GM19455 (cell line): ENCODE measurements around the gene MTMR1.
A peak's percentile ranks its signal among the peaks of the same experiment; 100 is the strongest.

Experiments
- ATAC-seq: cut with Tn5 transposase; IDR thresholded peaks from one replicate; pipeline ENCODE4 v1.9.1; 2021; ENCODE audit not compliant: unreplicated experiment

Gene MTMR1

DNA sequence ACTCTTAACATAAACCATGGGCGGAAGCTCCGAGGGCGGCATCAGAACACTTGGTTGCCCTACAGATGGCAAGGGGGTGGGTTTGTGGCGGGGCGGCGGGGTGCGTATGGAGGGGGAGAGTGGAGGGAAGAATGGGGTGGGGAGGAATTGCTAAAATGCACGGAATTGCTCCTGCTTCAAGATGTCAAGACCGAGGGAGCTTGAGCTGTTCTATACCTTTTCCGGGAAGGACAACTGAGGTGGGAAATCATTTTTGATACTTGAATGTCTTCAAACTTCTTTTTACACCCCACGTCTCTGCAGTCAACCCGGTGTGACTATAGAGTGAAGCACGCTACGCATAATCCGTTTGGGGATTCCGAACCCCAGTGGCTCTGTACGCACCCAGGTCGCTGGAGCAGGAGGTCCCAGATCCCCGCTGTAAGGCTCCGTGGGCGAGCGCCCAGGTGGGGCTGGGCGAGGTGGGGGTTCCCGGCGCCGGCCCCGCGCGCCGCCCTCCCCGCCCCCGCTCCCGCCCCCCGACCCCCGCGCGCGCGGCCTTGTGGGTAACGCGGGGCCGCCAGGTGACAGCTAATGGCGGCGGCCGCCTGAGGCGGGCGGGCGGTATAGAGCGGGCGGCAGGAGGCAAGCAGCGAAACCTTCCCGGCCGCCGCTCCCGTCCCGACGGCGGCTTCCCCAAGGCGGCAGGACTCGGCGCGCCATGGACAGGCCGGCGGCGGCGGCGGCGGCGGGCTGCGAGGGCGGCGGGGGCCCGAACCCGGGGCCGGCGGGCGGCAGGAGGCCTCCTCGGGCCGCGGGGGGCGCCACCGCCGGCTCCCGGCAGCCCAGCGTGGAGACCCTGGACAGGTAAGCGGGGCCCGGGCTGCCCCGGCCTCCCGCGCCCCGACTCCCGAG is at the start of gene MTMR1:
TSS of gene MTMR1 (plus strand) at position 566 of the 894 bp plus-strand sequence. CDS start at position 701, 135 bp downstream.
- ATAC-seq, result peak; percentile 59

DNA sequence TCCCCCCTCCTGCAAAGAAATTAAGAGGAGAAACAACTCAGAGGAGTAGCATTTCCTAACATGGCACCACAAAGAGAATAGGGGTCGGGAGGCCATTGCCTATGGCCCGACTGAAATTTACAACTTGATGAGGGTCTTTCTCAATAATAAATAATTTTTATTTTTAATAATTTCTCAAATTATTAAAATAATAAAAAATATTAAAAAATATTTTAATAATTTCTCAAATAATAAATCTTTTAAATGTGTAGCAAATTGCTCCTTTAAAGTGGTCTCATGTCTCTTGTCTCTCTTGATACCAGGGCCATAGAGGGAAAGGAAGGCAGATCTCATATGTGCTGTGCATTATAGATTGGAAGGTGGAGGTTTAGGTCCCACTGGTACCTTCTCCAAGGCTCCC is 49.2 kb upstream of the MTMR1 start:
- ATAC-seq, result no peak

DNA sequence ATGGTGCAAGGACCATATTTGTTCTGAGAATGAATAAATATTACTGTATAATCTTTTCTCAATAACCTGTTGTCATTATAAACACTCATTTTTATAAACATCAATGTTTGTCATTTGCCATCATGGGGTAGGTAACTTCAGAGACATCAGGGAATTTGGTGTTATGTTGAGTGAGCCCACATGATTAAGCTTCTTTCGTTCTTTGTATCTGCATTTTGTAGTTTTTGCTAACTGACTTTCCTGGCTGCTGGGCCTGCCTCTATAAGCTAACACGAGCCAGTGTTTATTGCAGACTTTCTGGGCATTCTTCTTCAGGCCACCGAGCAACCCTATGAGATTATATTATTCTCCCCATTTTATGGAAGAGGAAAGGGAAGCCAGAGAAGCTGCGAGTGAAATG is 48.8 kb upstream of the MTMR1 start:
- no peak for ATAC-seq

DNA sequence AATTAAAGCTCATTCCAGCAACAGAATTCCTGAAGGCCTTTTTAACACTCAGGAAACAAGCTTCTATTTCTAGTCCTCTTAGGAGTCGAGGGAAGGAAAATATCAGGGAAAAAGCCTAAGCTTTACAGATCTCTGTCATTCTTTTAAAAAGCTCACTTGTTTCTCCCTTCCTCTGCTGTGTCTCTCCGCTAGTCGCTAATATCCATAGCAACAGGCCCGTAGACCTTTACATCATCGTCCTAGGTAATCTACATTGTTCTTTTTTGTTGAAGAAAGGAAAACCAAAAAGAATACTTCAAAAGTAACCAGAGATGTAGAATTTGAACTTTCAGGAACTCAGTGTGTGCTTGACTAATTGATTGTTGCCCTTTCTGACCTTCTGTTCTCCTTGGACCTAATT is 45.9 kb upstream of the MTMR1 start:
- ATAC-seq, result no peak

DNA sequence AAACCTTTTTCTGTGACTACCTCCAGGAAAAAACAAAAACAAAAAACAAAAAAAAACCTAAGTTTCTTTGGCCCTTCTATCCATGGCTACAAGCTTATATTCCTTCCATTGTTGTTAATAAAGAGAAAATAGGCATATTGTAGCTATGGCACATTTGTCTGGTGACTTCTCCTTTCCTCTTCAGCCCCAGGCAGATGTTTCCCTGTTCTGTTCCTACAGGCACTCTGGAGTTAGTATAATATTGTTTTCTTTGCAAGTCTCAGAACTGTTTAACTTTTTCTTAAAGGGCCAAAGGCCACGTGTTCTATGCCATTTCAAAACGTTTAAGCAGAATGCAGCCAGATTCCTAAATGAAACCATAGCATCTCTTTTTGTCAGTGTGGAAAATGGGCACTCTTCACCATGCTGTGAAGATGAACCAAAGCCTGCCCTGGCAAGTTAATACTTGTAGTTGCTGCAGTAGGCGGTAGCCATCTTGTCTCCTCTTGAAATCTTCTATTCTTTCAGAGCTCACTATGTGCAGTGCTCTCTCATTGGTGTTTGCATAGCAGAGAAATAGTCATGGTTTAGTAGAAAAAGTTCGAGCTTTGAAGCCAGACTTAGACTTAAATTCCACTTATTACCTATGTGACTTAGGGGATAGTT is 44.8 kb upstream of the MTMR1 start:
- no peak for ATAC-seq

DNA sequence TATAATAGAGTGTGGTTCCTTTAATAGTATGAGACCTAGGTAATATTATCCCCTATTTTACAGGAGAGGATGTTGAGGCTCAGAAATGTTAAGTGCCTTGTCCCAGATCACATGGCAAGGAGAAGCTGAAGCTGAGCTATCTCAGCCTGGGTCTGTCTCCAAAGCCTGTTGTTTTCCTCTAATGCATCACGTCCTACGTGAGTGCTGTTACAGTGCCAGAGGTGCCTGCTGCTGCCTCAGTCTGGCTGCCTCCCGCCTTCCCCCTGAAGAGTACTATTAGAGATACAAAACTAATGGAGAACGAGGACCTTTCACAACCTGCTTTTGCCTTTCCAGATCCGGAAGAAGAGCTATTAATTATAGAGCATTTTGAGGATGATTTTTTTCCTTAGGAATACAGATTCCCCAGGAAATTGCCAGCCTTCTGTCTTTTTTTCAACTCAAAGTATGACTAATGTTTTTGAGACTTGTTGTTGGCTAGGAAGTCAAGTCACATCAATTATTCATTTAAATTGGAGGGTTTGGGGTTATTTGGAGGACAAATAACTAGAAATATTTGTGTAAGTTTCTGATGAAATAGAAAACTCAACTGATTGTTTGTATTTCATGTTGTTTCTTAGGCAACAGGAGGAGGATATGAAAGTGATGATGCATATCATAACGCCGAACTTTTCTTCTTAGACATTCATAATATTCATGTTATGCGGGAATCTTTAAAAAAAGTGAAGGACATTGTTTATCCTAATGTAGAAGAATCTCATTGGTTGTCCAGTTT is 43.9 kb upstream of the MTMR1 start:
- no peak for ATAC-seq

DNA sequence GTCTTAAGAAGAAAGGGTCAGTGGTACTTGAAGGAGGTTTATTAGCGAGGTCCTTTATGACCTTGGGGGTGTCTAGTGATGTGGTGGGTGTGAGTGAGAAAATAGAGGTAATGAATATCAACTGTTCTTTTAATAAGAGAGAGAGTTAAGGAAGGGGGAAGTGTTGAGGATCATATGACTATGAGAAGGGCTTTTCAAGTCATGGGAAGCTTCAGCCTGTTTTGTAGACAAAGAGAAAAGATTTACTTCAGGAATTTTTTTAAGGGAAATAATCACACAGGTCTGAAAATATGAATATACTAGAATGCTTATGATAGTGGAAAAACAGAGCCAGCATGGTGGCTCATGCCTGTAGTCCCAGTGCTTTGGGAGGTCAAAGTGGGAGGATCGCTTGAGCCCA is 41.3 kb upstream of the MTMR1 start:
- ATAC-seq, result no peak

DNA sequence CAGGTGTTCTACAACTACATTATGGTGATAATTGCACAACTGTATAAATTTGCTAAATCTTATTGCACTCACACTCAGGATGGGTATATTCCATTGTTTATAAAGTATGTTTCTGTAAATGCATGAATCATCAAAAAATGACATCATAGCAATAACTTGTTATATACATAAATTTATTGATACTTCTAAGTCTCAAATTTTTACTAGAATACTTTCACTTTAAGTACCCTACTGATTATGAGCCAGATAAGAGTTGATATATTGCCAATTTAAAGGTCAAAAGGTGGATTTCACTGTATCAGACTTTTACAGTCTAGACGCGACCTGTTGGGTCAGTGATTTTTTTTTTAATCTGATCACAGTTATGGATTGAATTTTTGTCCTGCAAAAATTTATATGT is 37.4 kb upstream of the MTMR1 start:
- ATAC-seq, result no peak

DNA sequence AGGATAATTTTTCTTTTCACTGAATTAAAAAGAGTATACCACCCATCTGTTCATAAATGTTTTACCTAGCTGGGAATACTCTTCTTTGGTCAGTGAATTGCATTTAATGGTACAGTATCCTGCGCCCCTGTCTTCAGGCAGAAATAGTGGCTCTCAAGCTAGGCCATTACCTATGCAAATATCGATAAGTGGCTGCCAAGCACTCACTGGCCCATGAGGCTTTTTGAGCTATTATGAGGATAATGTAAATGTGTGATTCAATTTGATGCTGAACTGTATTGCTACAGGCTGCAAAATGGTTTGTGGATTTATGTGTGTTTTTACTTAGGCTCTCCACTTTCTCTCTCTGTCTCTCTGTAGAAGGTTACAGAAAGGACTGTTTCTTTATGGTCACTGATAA is 30.1 kb upstream of the MTMR1 start:
- no peak for ATAC-seq

DNA sequence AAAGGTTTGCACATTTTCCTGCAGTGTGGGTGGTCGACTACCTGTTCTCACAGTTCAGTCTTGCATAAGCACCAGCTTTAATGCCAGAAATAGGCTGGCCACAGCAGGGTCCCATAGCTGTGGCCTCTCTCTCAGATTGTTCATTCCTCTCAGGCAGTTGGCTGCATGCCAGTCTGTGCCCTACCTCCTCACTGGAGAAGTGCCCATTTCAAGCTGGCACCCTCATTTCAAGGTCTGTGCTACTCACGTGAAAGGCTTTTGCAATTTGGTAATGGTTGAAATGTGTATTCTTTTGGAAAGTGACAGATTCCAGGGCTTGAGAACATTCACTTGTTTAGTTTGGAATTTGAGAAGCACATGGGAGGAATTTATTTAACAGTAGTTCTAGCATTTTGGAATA is 28.9 kb upstream of the MTMR1 start:
- ATAC-seq, result no peak

DNA sequence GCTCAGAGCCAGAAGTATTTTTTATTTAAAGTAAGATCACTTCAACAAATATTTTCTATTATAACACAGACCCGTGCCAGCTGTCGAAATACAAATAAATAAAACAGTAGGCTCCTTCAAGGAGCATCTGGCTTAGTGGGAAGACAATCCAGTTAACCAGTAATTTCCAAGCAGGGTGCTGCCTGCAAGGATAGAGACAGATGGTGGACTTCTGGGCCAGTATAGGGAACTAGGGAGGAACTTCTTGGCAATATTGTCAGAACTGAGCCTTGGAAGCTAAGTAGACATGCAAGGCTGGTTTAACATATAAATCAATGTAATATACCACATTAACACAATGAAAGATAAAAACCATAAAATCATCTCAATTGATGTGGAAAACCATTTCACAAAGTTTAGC is 17.0 kb upstream of the MTMR1 start:
- no peak for ATAC-seq

DNA sequence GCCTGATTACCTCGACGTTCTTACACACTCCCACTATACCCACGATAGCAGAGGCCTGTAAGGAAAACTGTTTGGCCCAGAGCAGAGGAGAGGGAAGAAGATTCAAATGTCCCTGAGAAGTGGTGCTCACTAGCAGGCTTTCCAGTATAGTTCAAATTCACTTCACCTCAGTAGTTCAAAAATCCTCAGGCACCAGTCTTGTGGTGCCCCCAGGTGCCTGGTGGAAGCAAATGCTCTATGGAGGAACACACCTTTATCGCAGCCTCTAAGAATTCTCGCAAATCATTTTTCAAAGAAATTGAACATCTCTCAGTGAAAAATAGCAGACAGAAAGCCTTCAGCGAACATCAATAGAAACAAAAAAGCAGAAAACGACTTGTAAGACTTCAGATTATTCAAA is 12.2 kb upstream of the MTMR1 start:
- ATAC-seq, result no peak

DNA sequence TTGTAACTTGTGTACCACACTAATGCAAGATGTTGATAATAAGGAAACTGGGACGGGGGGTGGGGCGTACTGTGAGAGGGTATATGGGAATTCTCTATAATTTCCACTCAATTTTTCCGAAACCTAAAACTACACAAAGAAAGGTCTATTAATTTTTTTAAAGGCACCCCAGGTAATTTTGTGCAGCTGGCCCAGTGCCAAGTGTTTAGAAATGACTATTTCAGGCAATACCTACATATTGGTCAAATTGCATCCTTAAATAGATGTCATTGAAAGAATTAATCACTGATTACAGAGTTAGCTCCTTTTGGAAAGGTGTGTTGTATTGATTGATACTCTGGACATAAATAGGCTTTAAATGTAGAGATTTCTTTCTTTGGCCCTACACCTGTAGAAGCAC is 10.1 kb upstream of the MTMR1 start:
- ATAC-seq, result no peak

DNA sequence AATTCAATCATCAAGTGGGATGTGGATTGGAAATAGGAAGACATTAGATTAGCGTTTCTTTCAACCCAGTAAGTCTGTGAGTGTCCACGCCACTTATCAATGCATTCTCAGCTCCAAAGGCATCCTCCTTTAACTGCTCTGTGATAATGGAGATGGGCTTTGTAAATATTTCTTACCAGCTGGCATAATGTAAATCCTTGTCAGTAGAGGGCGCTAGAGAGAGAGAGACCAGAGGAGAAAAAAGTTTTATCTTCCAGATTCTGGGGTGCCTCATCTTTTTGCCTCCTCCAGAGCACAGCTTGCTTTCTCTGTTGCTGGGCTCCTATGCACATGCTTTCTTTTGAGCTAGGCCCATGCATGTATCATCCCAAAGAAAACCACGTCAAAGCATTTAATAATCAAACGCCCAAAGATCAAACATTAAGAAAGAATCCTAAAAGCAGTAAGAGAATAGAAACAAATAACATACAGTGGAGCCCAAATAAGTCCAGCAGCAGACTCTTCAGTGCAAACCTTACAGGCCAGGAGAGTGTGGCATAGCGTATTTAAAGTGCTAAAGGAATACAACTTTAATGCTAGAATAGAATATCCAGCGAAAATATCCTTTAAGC is 9.6 kb upstream of the MTMR1 start:
- ATAC-seq, result no peak

DNA sequence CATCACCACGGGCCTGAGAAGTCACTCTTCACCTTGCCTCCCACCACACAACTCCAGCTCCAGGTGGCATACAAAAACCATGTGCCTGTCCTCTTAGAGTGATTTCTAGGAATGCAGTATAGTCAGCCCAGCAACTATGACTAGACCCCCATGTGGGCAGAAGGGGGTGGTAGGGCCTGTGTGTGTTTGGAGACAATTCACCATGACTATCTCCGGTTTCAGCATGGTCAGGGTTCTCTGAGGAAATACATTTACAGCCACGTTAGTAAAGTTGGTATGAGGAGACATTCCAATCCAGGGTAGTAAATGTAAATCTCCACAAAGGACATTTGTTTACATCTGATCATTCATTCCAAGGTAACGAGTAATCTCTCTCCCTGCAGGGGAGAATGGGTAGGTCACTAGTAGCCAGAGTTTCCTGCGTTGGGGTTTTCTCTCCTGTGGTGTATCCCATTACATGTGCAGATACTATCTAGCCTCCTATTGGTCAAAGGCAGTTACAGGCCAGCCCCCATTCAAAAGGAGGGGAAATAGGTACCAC is 4.2 kb upstream of the MTMR1 start:
- no peak for ATAC-seq

DNA sequence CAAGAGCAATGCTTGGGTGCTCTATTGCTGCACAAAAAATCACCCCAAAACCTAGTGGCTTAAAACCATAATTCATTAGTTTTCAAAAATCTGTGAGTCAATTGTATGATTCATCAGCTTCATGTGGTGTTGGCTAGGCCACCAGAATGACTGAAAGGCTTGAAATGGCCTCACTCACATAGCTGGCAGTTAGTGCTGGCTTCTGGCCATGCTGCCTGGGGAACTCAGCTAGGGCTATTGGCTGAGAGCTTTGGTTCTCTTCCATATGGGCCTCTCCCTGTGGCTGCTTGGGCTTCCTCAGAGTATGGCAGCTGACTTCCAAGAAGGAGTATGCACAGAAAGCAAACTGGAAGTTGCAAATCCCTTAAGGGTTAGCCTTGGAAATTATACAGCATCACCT is 3.1 kb upstream of the MTMR1 start:
- ATAC-seq, result no peak

DNA sequence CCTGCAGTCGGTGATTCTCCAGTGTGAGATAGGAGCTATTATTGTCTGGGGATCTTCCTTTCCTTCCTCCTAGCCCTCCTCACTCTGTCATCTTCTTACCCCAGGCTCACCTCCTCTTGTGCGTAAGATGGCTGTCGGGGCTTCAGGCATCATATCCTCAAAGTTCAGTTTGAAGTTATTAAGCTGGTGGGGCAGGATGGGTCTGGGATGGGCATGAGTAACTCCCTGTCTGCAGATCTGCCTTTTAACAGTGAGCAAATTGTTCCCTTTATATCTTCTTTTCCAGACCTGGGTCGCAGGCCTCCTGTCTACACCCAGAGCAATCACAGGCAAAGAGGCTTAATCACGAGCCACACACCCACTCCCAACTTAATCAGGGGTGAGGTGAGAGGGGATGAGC is 900 bp upstream of the MTMR1 start:
- no peak for ATAC-seq

DNA sequence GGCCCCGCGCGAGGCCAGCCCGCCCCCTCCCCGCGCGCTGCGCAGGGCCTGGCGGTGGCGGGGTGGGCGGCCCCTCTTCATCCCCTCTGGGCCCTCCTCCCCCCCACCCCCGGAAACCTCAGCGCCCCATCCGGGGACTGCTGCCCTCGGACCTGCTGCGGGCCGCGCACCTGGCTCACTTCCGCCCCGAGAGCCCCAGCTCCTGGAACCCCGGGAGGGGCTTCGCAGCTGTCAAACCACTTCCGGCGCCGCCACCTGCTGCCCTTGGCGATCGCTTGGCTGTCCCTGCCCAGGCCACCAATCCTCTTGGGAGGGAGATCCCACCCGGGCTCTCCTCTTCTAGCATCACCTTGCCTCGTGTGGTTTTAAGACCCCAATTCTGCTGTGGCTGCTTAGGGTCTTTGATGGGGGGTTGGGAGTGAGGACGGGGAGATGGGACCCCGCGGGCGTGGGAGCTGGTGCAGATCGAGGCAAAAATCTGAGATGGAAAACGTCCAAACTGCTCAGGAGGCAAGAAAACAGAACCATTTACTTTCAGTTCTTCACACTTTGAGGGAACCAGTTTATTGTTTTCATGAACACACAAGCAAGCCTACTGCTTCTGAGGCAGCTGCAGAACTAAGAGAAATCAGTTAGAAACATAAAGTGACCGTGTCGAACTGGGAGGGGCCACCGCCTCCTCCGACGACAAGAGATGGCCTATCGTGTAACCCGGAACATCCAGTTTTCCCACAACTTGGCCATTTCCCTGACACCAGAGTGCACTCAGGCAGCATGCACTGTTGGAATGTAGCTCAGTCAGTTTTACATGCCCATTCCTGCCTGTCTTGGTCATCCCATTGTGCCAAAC is 754 bp downstream of the MTMR1 start:
- ATAC-seq, result peak; percentile 74

DNA sequence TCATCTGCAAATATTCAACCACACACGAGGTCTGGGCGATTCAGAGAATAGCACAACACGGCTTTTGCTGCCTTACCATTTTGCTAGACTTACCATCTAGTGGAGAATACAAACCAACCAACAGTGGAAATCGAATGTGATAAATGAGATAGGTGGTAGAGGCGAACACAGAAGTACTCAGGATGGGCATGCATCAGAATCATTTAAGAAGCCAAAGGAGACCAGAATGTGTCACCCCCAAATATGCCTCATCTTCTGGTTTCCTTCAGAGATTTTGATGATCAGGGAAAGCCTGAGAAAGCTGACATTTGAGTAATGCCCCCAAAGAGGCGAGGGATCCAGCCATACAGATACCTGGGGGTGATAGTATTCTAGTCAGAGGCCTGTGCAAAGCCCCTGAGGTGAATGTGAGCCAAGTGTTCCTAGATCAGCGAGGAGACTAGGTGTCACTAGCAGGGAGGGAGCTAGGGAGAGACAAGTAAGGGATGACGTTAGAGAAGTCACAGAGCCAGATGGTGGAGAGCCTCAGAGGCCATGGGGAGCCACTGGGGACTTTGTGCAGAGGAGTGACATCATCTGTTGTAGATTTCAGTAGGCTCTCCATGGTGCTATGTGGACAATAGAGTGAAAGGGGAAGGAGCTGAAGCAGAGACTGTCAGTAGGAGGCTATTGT is 1.7 kb downstream of the MTMR1 start:
- no peak for ATAC-seq

DNA sequence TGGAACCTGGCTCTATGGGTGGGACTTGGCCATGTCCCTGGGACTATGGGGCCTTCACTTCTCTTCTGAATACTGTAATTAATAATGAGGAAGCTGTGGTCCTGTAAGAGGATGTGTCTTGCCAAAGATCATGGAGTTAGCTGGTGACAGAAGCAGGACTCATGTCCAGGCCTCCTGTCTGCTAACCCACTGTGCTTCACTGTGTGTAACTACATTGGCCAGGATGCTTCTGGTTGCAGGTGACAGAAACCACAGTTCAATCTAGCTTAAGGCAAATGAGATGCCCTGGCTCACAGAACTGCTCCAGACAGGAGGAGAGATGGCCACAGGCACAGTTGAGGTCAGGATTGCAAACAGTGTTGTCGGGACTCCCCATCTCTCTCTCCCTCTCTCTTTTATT is 3.1 kb downstream of the MTMR1 start:
- ATAC-seq, result no peak
